ENCODE results near the gene RBMS3. TPM values are rescaled to one million over a fixed set of nuclear protein-coding genes. Genes with fewer than 3 reads are reported as not detected.

The RBMS3 gene
- total and polyA plus RNA-seq, 2 of the 8 experiments (the other 6 are each of a cell fraction or from before 2014, with no cell fraction given) = 3.7 to 6.9 TPM

- no peak for TF ChIP-seq KDM1A (IDR thresholded peaks at IDR 0.05; ENCODE audit: borderline replicate concordance, low read length)
- TF ChIP-seq SP1 (IDR thresholded peaks at IDR 0.05; ENCODE audit: low read depth, low read length) = no peak
- no peak for TF ChIP-seq GABPA (IDR thresholded peaks at IDR 0.05; ENCODE audit: borderline replicate concordance, insufficient read depth, low read length)
- TF ChIP-seq TAF1 (IDR thresholded peaks at IDR 0.05; ENCODE audit: low read depth, low read length) = no peak
- TF ChIP-seq MAFK (IDR thresholded peaks at IDR 0.05; ENCODE audit: low read depth, low read length) = no peak
- TF ChIP-seq MAX (IDR thresholded peaks at IDR 0.05) = no peak
Observed at GRCh38 chr3:29919571-29919970, 638.7 kb downstream of the RBMS3 start (continued).
